Limb (tissue), 2 donors: Measurements from ENCODE around the gene ADAMTS17.

ENCODE experiments used
- DNase-seq, 2 donors: peaks; one replicate each; pipeline ENCODE4 v3.0.0-alpha.2; 2016; ENCODE audit errors: extremely low spot score in 2 of 2

ADAMTS17 gene

GRCh38 chr15:100112061-100112420 is 229.7 kb downstream of the ADAMTS17 start:
- no peak for DNase-seq

- no peak for DNase-seq
Observed at GRCh38 chr15:100111125-100112060, 230.4 kb downstream of the ADAMTS17 start.

- no peak for DNase-seq
Observed at GRCh38 chr15:100109486-100110035, 232.2 kb downstream of the ADAMTS17 start.

GRCh38 chr15:100108846-100109245 is 232.9 kb downstream of the ADAMTS17 start:
- no peak for DNase-seq

- DNase-seq: no peak
Observed at GRCh38 chr15:100108346-100108745, 233.4 kb downstream of the ADAMTS17 start.

- DNase-seq: no peak
Observed at GRCh38 chr15:100107606-100108225, 234.1 kb downstream of the ADAMTS17 start.

GRCh38 chr15:100107151-100107550 is 234.6 kb downstream of the ADAMTS17 start:
- DNase-seq: no peak

- DNase-seq: no peak
Observed at GRCh38 chr15:100106732-100107131, 235.0 kb downstream of the ADAMTS17 start.

GRCh38 chr15:100105101-100105500 is 236.7 kb downstream of the ADAMTS17 start:
- DNase-seq: no peak

- DNase-seq: no peak
Observed at GRCh38 chr15:100104245-100104644, 237.5 kb downstream of the ADAMTS17 start.

GRCh38 chr15:100103828-100104227 is 237.9 kb downstream of the ADAMTS17 start:
- no peak for DNase-seq

GRCh38 chr15:100101426-100102089 is 240.2 kb downstream of the ADAMTS17 start:
- peak in 1 of 2 donors; percentile 10 for DNase-seq

- DNase-seq: peak in 1 of 2 donors; percentile 20
Observed at GRCh38 chr15:100100926-100101325, 240.8 kb downstream of the ADAMTS17 start.

GRCh38 chr15:100099976-100100375 is 241.8 kb downstream of the ADAMTS17 start:
- DNase-seq: peak in 1 of 2 donors; percentile 5

- no peak for DNase-seq
Observed at GRCh38 chr15:100098705-100099104, 243.1 kb downstream of the ADAMTS17 start.

GRCh38 chr15:100097342-100098127 is 244.2 kb downstream of the ADAMTS17 start:
- peak in 1 of 2 donors; percentile 17 for DNase-seq

GRCh38 chr15:100096700-100097099 is 245.1 kb downstream of the ADAMTS17 start:
- DNase-seq: peak in 1 of 2 donors; percentile 7

GRCh38 chr15:100096248-100096600 is 245.6 kb downstream of the ADAMTS17 start:
- DNase-seq: peak in 1 of 2 donors; percentile 17

GRCh38 chr15:100095541-100096247 is 246.1 kb downstream of the ADAMTS17 start:
- DNase-seq: peak in 1 of 2 donors; percentile 15

- DNase-seq: peak in 1 of 2 donors; percentile 9
Observed at GRCh38 chr15:100094127-100094510, 247.7 kb downstream of the ADAMTS17 start.
